Measurements from ENCODE around the gene CDKAL1. TPM values are rescaled to one million over a fixed set of nuclear protein-coding genes. Genes with fewer than 3 reads are reported as not detected.

CDKAL1 gene
- total and polyA plus RNA-seq, 10 donors, result 4.8 to 26.9 (median 20.1) TPM

DNA sequence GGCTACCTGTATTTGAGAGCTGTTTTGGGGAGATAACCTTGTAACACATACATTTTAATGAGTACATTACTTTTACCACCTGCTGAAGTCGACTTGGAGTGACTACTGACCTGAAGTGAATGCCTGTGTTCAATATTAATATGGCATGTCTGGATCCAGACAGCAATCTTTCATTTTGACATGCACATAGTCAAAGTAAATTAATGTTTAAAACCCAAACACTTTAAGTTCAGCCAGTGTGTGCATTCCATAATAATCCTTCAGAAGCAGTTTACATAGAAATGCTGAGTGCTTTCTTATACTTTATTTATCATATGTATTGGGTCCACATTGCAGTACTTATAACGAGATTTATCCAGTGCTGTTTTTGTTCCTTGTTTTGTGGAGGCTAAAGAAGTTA lies 38.0 kb downstream of the CDKAL1 start:
- H3K9me3 ChIP-seq, result no peaks in the 10 kb centered on the region
- TF ChIP-seq, protein P1, sequence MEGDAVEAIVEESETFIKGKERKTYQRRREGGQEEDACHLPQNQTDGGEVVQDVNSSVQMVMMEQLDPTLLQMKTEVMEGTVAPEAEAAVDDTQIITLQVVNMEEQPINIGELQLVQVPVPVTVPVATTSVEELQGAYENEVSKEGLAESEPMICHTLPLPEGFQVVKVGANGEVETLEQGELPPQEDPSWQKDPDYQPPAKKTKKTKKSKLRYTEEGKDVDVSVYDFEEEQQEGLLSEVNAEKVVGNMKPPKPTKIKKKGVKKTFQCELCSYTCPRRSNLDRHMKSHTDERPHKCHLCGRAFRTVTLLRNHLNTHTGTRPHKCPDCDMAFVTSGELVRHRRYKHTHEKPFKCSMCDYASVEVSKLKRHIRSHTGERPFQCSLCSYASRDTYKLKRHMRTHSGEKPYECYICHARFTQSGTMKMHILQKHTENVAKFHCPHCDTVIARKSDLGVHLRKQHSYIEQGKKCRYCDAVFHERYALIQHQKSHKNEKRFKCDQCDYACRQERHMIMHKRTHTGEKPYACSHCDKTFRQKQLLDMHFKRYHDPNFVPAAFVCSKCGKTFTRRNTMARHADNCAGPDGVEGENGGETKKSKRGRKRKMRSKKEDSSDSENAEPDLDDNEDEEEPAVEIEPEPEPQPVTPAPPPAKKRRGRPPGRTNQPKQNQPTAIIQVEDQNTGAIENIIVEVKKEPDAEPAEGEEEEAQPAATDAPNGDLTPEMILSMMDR (IDR thresholded peaks at IDR 0.05 in 8 of 11, conservative IDR thresholded peaks at IDR 0.05 in 3 of 11), result no peak
- TF ChIP-seq POLR2AphosphoS5 (IDR thresholded peaks at IDR 0.05) (no peak), POLR2A (IDR thresholded peaks at IDR 0.05) (no peak)
- DNase-seq, result no peak
- peak overlapping the region in 2 of 8 donors; percentile 9 to 38 for H3K27ac ChIP-seq
- H3K27me3 ChIP-seq (replicated peaks in 1 of 7), result no peaks in the 10 kb centered on the region
- H3K4me1 ChIP-seq, result peaks cover 0 to 16% (median 4%) of the 10 kb centered on the region in 6 donors
- peaks cover 0 to 35% (median 6%) of the 10 kb centered on the region in 6 donors for H3K36me3 ChIP-seq
- 67 to 76% (median 71%) methylated on average over 2 of the region's 2 CpGs for WGBS, 5 donors
- intact Hi-C loops (cut with DNase I; ENCODE audit: low total_unique reads), result no loop called here
- no peak overlapping the region for H3K4me3 ChIP-seq

DNA sequence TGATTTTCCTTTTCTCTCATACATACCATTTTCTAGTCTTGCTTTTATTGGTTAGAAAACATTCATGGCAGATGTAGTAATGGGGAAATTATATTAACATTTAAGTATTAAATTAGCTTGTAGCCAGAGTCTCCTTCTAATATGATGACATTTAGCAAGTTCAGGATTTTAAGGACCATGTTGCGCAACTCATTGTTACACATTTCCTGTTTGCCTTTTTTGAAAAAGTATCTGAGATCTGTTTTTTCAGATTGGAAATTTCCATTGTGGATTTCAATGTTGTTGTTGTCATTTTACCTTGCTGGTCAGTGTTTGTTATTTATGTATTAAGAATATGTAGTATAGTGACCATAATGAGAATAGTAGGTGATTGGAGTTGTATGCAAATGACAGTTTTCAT lies 38.7 kb downstream of the CDKAL1 start:
- no peak for DNase-seq
- 58 to 77% (median 71%) methylated on average over 1 of the region's 1 CpG for WGBS, 5 donors
- no peak for TF ChIP-seq POLR2A (IDR thresholded peaks at IDR 0.05)
- TF ChIP-seq, protein P1 (IDR thresholded peaks at IDR 0.05 in 8 of 11, conservative IDR thresholded peaks at IDR 0.05 in 3 of 11), result no peak
- TF ChIP-seq POLR2AphosphoS5 (IDR thresholded peaks at IDR 0.05), result no peak
- peaks cover 0 to 16% (median 4%) of the 10 kb centered on the region in 6 donors for H3K4me1 ChIP-seq
- H3K36me3 ChIP-seq, result peaks cover 0 to 35% (median 6%) of the 10 kb centered on the region in 6 donors
- intact Hi-C loops (cut with DNase I; ENCODE audit: low total_unique reads), result no loop called here
- peak overlapping the region in 3 of 8 donors; percentile 9 to 38 (median 10) for H3K27ac ChIP-seq
- H3K9me3 ChIP-seq, result no peaks in the 10 kb centered on the region
- no peak overlapping the region for H3K4me3 ChIP-seq
- no peaks in the 10 kb centered on the region for H3K27me3 ChIP-seq (replicated peaks in 1 of 7)

DNA sequence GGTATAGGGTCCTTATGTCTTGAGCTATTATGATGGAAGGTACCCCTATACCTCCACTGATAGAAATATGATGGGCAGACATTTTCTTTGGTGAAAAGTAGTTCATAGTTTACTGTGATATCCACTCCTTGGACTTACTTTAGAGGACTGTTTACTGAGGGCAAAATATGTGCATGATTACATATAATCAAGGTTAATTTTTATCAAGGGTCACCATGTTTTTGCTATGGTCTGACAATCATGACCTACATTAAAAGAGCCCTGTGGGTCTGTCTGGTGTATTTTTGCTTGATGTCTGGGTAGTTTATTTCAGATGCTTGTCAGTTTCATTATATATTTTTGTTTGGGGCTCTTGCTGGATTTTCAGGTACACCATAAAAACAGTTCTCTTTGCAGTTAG lies 40.1 kb downstream of the CDKAL1 start:
- Histone ChIP-seq H3K36me3 (peaks cover 0 to 45% (median 6%) of the 10 kb centered on the region in 6 donors), H3K27ac (no peak overlapping the region), H3K4me3 (no peak overlapping the region), H3K27me3 (replicated peaks in 1 of 7) (no peaks in the 10 kb centered on the region), H3K9me3 (no peaks in the 10 kb centered on the region), H3K4me1 (peaks cover 0 to 16% (median 4%) of the 10 kb centered on the region in 6 donors)
- intact Hi-C loops (cut with DNase I; ENCODE audit: low total_unique reads), result no loop called here
- DNase-seq, result no peak
- TF ChIP-seq POLR2AphosphoS5 (IDR thresholded peaks at IDR 0.05) (no peak), POLR2A (IDR thresholded peaks at IDR 0.05) (no peak)
- TF ChIP-seq, protein P1 (IDR thresholded peaks at IDR 0.05 in 8 of 11, conservative IDR thresholded peaks at IDR 0.05 in 3 of 11), result no peak

DNA sequence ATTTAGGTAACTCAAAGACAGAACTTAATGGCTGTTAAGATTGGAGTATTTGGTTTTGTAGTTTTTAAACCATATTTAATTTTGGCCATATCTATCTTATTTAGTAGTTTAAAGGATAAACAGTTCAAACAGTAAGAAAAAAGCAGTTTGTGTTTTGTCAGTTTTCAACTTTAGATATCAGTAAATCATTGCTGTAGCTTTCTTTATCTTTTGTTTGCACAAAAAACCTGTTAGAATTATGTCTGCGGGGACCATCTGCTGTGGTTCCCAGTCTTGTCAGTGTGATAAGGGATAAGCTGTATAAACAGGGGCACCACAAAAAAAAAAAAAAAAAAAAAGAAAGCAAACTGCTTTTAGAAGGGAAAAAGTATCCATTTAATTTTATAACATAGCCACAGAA lies 40.9 kb downstream of the CDKAL1 start:
- no peak for DNase-seq
- H3K9me3 ChIP-seq, result no peaks in the 10 kb centered on the region
- H3K4me3 ChIP-seq, result no peak overlapping the region
- no peaks in the 10 kb centered on the region for H3K27me3 ChIP-seq (replicated peaks in 1 of 7)
- TF ChIP-seq POLR2A (IDR thresholded peaks at IDR 0.05), result no peak
- TF ChIP-seq, protein P1 (IDR thresholded peaks at IDR 0.05 in 8 of 11, conservative IDR thresholded peaks at IDR 0.05 in 3 of 11), result no peak
- no peak for TF ChIP-seq POLR2AphosphoS5 (IDR thresholded peaks at IDR 0.05)
- WGBS, 5 donors, result 51 to 70% (median 67%) methylated on average over 1 of the region's 1 CpG
- peaks cover 0 to 52% (median 7%) of the 10 kb centered on the region in 6 donors for H3K36me3 ChIP-seq
- intact Hi-C loops (cut with DNase I; ENCODE audit: low total_unique reads), result no loop called here
- peaks cover 0 to 16% (median 4%) of the 10 kb centered on the region in 6 donors for H3K4me1 ChIP-seq
- no peak overlapping the region for H3K27ac ChIP-seq

All from spleen (tissue), 11 donors.